Activated naive CD8-positive, alpha-beta T cell treated with anti-CD3 and anti-CD28 coated beads, Interleukin-2, amount 10 ng/mL, durations not matched to agents 7 days and 5 days (primary cell): ENCODE results near the gene MTMR2. TPM values are rescaled to one million over a fixed set of nuclear protein-coding genes. Genes with fewer than 3 reads are reported as not detected.
"Not testable (repeated sequence)": the region's sequence is repeated elsewhere in the genome, so short reads cannot be mapped to it uniquely, and the experiment has no call there.

Experiments
- ATAC-seq: fragments of 150-1000 bp; cut with Tn5 transposase; one replicate; pipeline ENCODE4 v1.10.0; 2021; ENCODE audit warnings: low read depth, moderate library complexity
- POLR2A ChIA-PET: fragments of 350-600 bp; sonication (Branson Sonifier 250); formaldehyde crosslinking; loops from one replicate; lab custom pipeline; 2021; ENCODE audit warnings: antibody characterized with exemption; lab: Charles Lee
- DNase-seq: peaks from one replicate; pipeline ENCODE4 v3.0.0; 2021
- H3K27ac Mint-ChIP-seq: one replicate; pipeline ENCODE4 v1.8.0; 2022; ENCODE audit warnings: mild to moderate bottlenecking, mixed read lengths
- H3K27me3 Mint-ChIP-seq: one replicate; pipeline ENCODE4 v1.8.0; 2022; ENCODE audit warnings: mild to moderate bottlenecking, moderate library complexity, mixed read lengths
- H3K36me3 Mint-ChIP-seq: one replicate; pipeline ENCODE4 v1.8.0; 2021; ENCODE audit warnings: mild to moderate bottlenecking, mixed read lengths
- H3K4me1 Mint-ChIP-seq: one replicate; pipeline ENCODE4 v1.8.0; 2021; ENCODE audit warnings: mixed read lengths
- H3K4me3 Mint-ChIP-seq: one replicate; pipeline ENCODE4 v1.8.0; 2022; ENCODE audit warnings: mild to moderate bottlenecking, moderate library complexity, mixed read lengths
- H3K9me3 Mint-ChIP-seq: one replicate; pipeline ENCODE4 v1.8.0; 2021; ENCODE audit warnings: mixed read lengths
- total RNA-seq, 2 experiments: library from RNA; stranded (reverse); gene quantifications; one replicate each; pipeline ENCODE4 v1.2.3, GENCODE V29; 2021

MTMR2 gene
- total RNA-seq, 2 experiments from 2014 or later: 21.3 to 24.1 TPM

- no peak overlapping the region for H3K27ac Mint-ChIP-seq
- H3K36me3 Mint-ChIP-seq: peaks cover 12% of the 10 kb centered on the region
- ATAC-seq (no peak), DNase-seq (no peak)
- no peaks in the 10 kb centered on the region for H3K27me3 Mint-ChIP-seq
- POLR2A ChIA-PET: no interaction called here
- H3K9me3 Mint-ChIP-seq: no peaks in the 10 kb centered on the region
- H3K4me3 Mint-ChIP-seq: no peak overlapping the region
- H3K4me1 Mint-ChIP-seq: peaks cover 5% of the 10 kb centered on the region
Measured at GRCh38 chr11:95891423-95892170, 32.3 kb downstream of the MTMR2 start.

GRCh38 chr11:95888852-95889251, 35.1 kb downstream of the MTMR2 start:
- DNase-seq: no peak
- ATAC-seq: no peak
- H3K27ac Mint-ChIP-seq: no peak overlapping the region
- no peak overlapping the region for H3K4me3 Mint-ChIP-seq
- H3K9me3 Mint-ChIP-seq: no peaks in the 10 kb centered on the region
- H3K4me1 Mint-ChIP-seq: peaks cover 4% of the 10 kb centered on the region
- H3K36me3 Mint-ChIP-seq: peaks cover 10% of the 10 kb centered on the region
- POLR2A ChIA-PET: no interaction called here
- H3K27me3 Mint-ChIP-seq: no peaks in the 10 kb centered on the region

- peaks cover 10% of the 10 kb centered on the region for H3K36me3 Mint-ChIP-seq
- no peak overlapping the region for H3K27ac Mint-ChIP-seq
- ATAC-seq: no peak
- no peaks in the 10 kb centered on the region for H3K27me3 Mint-ChIP-seq
- POLR2A ChIA-PET: no interaction called here
- peaks cover 4% of the 10 kb centered on the region for H3K4me1 Mint-ChIP-seq
- H3K9me3 Mint-ChIP-seq: no peaks in the 10 kb centered on the region
- no peak for DNase-seq
- no peak overlapping the region for H3K4me3 Mint-ChIP-seq
Measured at GRCh38 chr11:95888439-95888838, 35.5 kb downstream of the MTMR2 start.

GRCh38 chr11:95886462-95886861, 37.4 kb downstream of the MTMR2 start:
- no peak overlapping the region for H3K27ac Mint-ChIP-seq
- POLR2A ChIA-PET: no interaction called here
- ATAC-seq: no peak
- no peaks in the 10 kb centered on the region for H3K27me3 Mint-ChIP-seq
- H3K4me3 Mint-ChIP-seq: no peak overlapping the region
- H3K36me3 Mint-ChIP-seq: peaks cover 13% of the 10 kb centered on the region
- H3K4me1 Mint-ChIP-seq: peaks cover 4% of the 10 kb centered on the region
- DNase-seq: no peak
- H3K9me3 Mint-ChIP-seq: no peaks in the 10 kb centered on the region

- peaks cover 4% of the 10 kb centered on the region for H3K4me1 Mint-ChIP-seq
- peaks cover 15% of the 10 kb centered on the region for H3K36me3 Mint-ChIP-seq
- ATAC-seq (no peak), DNase-seq (no peak)
- H3K4me3 Mint-ChIP-seq: no peak overlapping the region
- no peak overlapping the region for H3K27ac Mint-ChIP-seq
- H3K9me3 Mint-ChIP-seq: no peaks in the 10 kb centered on the region
- no peaks in the 10 kb centered on the region for H3K27me3 Mint-ChIP-seq
- POLR2A ChIA-PET: no interaction called here
Measured at GRCh38 chr11:95884802-95885201, 39.1 kb downstream of the MTMR2 start.

GRCh38 chr11:95884376-95884775, 39.5 kb downstream of the MTMR2 start:
- no peak for DNase-seq
- Mint-ChIP-seq H3K36me3 (peaks cover 16% of the 10 kb centered on the region), H3K4me3 (no peak overlapping the region), H3K9me3 (no peaks in the 10 kb centered on the region), H3K27me3 (no peaks in the 10 kb centered on the region), H3K27ac (no peak overlapping the region), H3K4me1 (peaks cover 4% of the 10 kb centered on the region)
- ATAC-seq: no peak
- POLR2A ChIA-PET: no interaction called here

GRCh38 chr11:95883381-95883780, 40.5 kb downstream of the MTMR2 start:
- Mint-ChIP-seq H3K4me3 (no peak overlapping the region), H3K27ac (no peak overlapping the region), H3K9me3 (no peaks in the 10 kb centered on the region), H3K36me3 (peaks cover 22% of the 10 kb centered on the region), H3K4me1 (peaks cover 1% of the 10 kb centered on the region), H3K27me3 (no peaks in the 10 kb centered on the region)
- ATAC-seq (no peak), DNase-seq (no peak)
- POLR2A ChIA-PET: no interaction called here

- no peak overlapping the region for H3K4me3 Mint-ChIP-seq
- POLR2A ChIA-PET: no interaction called here
- ATAC-seq: no peak
Measured at GRCh38 chr11:95877291-95877690, 46.6 kb downstream of the MTMR2 start.

GRCh38 chr11:95870877-95871276, 53.0 kb downstream of the MTMR2 start:
- H3K27ac Mint-ChIP-seq, ATAC-seq, H3K4me1 Mint-ChIP-seq, DNase-seq, POLR2A ChIA-PET, H3K27me3 Mint-ChIP-seq, H3K4me3 Mint-ChIP-seq, H3K9me3 Mint-ChIP-seq: not testable (repeated sequence)
- peaks cover 17% of the 10 kb centered on the region for H3K36me3 Mint-ChIP-seq

More at GRCh38 chr11:95877291-95877690, 46.6 kb downstream of the MTMR2 start:
- no peaks in the 10 kb centered on the region for H3K27me3 Mint-ChIP-seq
- peaks cover 31% of the 10 kb centered on the region for H3K36me3 Mint-ChIP-seq
- DNase-seq: no peak
- H3K4me1 Mint-ChIP-seq: peaks cover 2% of the 10 kb centered on the region
- peaks cover 9% of the 10 kb centered on the region for H3K9me3 Mint-ChIP-seq
- H3K27ac Mint-ChIP-seq: no peak overlapping the region

GRCh38 chr11:95867105-95867504, 56.8 kb downstream of the MTMR2 start:
- H3K27me3 Mint-ChIP-seq: no peaks in the 10 kb centered on the region

GRCh38 chr11:95863486-95864140, 60.3 kb downstream of the MTMR2 start:
- ATAC-seq: no peak
- POLR2A ChIA-PET: no interaction called here
- Mint-ChIP-seq H3K4me1 (no peaks in the 10 kb centered on the region), H3K27me3 (no peaks in the 10 kb centered on the region), H3K9me3 (no peaks in the 10 kb centered on the region), H3K27ac (no peak overlapping the region), H3K36me3 (peaks cover 14% of the 10 kb centered on the region), H3K4me3 (no peak overlapping the region)
- no peak for DNase-seq

More at GRCh38 chr11:95867105-95867504, 56.8 kb downstream of the MTMR2 start:
- DNase-seq (no peak), ATAC-seq (no peak)
- Mint-ChIP-seq H3K36me3 (peaks cover 17% of the 10 kb centered on the region), H3K27ac (no peak overlapping the region), H3K4me3 (no peak overlapping the region), H3K4me1 (no peaks in the 10 kb centered on the region), H3K9me3 (no peaks in the 10 kb centered on the region)
- POLR2A ChIA-PET: no interaction called here

- DNase-seq, H3K27me3 Mint-ChIP-seq, ATAC-seq, H3K4me1 Mint-ChIP-seq, H3K27ac Mint-ChIP-seq, POLR2A ChIA-PET, H3K9me3 Mint-ChIP-seq, H3K4me3 Mint-ChIP-seq: not testable (repeated sequence)
- H3K36me3 Mint-ChIP-seq: peaks cover 13% of the 10 kb centered on the region
Measured at GRCh38 chr11:95860024-95860423, 63.9 kb downstream of the MTMR2 start.

- H3K27ac Mint-ChIP-seq, H3K4me1 Mint-ChIP-seq, DNase-seq, H3K4me3 Mint-ChIP-seq, POLR2A ChIA-PET, ATAC-seq, H3K27me3 Mint-ChIP-seq, H3K36me3 Mint-ChIP-seq, H3K9me3 Mint-ChIP-seq: not testable (repeated sequence)
Measured at GRCh38 chr11:95854362-95854761, 69.5 kb downstream of the MTMR2 start.

- Mint-ChIP-seq H3K36me3 (peaks cover 8% of the 10 kb centered on the region), H3K4me3 (no peak overlapping the region), H3K27me3 (no peaks in the 10 kb centered on the region), H3K27ac (no peak overlapping the region), H3K4me1 (no peaks in the 10 kb centered on the region), H3K9me3 (no peaks in the 10 kb centered on the region)
- POLR2A ChIA-PET: no interaction called here
- no peak for ATAC-seq
- no peak for DNase-seq
Measured at GRCh38 chr11:95853862-95854261, 70.0 kb downstream of the MTMR2 start.
